Measurements from ENCODE around the gene SMURF2.

Gene SMURF2

DNA sequence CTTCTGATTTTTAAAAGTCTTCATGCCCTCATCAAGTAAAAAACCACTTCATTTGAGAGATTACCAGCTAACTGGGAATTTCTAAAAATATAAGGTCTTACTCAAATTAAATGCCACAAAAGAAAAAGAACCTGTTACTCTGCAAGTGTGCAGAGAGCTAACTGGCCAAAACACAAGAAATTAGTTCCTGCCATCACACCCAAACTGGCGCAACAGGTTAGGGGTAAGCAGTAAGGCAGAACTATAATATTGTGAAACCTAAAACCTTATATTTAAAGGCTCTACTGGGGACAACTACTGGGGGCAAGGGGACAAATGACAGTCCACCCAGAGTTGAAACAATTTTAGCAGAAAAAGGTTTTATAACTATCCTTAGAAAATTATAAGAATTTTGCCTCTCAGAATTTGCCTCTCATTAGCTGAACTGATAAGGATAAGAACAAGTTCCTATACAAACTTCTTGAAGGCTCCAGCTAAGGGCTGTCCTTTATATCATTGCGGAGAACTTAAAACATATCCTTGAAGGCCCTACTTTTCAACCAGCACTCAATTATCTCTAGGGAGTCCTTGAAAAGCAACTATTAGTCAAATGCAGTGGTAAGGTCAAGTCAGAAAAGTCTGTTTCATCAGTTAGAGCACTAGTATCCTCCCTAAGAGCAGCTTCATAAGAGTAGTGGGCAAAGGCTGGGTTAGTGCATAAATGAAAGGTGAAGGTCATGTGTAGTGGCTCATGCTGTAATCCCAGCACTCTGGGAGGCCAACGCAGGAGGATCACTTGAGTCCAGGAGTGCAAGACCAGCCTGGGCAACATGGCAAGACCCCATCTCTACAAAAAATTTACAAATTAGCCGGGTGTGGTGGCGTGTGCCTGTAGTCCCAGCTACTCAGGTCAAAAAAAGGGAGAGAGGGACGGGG, 31.5 kb downstream of the SMURF2 start:
- Mint-ChIP-seq H3K27ac (peak overlapping the region in 1 of 3 experiments; percentile 40), H3K27me3 (ENCODE audit: low read depth) (no peaks in the 10 kb centered on the region), H3K4me3 (no peak overlapping the region), H3K9me3 (no peaks in the 10 kb centered on the region), H3K36me3 (ENCODE audit: low read depth) (peaks cover 3% of the 10 kb centered on the region), H3K4me1 (peaks cover 13% of the 10 kb centered on the region)
- TF ChIP-seq, protein P1, sequence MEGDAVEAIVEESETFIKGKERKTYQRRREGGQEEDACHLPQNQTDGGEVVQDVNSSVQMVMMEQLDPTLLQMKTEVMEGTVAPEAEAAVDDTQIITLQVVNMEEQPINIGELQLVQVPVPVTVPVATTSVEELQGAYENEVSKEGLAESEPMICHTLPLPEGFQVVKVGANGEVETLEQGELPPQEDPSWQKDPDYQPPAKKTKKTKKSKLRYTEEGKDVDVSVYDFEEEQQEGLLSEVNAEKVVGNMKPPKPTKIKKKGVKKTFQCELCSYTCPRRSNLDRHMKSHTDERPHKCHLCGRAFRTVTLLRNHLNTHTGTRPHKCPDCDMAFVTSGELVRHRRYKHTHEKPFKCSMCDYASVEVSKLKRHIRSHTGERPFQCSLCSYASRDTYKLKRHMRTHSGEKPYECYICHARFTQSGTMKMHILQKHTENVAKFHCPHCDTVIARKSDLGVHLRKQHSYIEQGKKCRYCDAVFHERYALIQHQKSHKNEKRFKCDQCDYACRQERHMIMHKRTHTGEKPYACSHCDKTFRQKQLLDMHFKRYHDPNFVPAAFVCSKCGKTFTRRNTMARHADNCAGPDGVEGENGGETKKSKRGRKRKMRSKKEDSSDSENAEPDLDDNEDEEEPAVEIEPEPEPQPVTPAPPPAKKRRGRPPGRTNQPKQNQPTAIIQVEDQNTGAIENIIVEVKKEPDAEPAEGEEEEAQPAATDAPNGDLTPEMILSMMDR (IDR thresholded peaks at IDR 0.05; ENCODE audit: unreplicated experiment in 3 of 3): no peak

DNA sequence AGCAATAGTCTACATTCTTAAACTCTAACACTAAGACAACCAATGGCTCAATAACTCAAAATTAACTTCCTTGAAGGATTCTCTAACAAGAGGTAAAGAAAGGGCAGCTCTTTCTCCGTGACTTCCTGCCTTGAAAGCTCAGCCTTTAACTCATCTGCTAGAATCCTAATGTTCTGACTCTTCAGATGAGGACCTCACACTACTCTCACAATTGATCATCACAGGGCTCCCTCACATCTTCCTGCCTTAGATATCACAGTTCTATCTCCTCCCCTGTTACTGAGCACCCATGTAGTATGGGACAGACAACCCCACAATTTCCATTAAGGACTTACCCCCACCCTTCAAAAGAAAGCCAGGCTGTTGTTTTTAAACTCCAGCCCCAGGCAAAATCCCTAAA, 33.5 kb downstream of the SMURF2 start:
- H3K9me3 Mint-ChIP-seq: no peaks in the 10 kb centered on the region
- H3K36me3 Mint-ChIP-seq (ENCODE audit: low read depth): peaks cover under 1% of the 10 kb centered on the region
- H3K27me3 Mint-ChIP-seq (ENCODE audit: low read depth): no peaks in the 10 kb centered on the region
- H3K4me3 Mint-ChIP-seq: no peak overlapping the region
- TF ChIP-seq, protein P1 (IDR thresholded peaks at IDR 0.05; ENCODE audit: unreplicated experiment in 3 of 3): no peak
- no peak overlapping the region for H3K27ac Mint-ChIP-seq
- peaks cover 13% of the 10 kb centered on the region for H3K4me1 Mint-ChIP-seq

DNA sequence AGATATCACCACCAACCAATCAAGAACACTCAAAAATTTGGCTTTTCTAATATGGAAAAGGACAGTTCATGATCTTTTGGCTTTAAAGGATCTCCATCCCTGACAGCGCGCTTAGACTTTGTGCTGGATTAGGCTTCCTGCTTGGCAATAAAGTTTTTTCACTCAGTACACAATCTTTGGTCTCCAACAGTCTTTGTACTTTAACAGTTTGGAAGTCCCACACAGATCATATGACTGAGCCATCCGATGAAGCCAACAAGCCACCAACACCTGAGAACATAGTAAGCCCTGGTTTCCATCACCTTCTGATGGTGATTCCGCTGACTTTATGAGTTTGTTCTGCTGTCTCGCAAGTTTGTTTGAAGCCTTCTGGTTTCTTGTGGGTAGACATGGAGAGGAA, 34.3 kb downstream of the SMURF2 start:
- H3K27ac Mint-ChIP-seq: no peak overlapping the region
- no peaks in the 10 kb centered on the region for H3K27me3 Mint-ChIP-seq (ENCODE audit: low read depth)
- H3K9me3 Mint-ChIP-seq: no peaks in the 10 kb centered on the region
- H3K36me3 Mint-ChIP-seq (ENCODE audit: low read depth): peaks cover 4% of the 10 kb centered on the region
- TF ChIP-seq, protein P1 (IDR thresholded peaks at IDR 0.05; ENCODE audit: unreplicated experiment in 3 of 3): no peak
- H3K4me3 Mint-ChIP-seq: no peak overlapping the region
- peaks cover 17% of the 10 kb centered on the region for H3K4me1 Mint-ChIP-seq

DNA sequence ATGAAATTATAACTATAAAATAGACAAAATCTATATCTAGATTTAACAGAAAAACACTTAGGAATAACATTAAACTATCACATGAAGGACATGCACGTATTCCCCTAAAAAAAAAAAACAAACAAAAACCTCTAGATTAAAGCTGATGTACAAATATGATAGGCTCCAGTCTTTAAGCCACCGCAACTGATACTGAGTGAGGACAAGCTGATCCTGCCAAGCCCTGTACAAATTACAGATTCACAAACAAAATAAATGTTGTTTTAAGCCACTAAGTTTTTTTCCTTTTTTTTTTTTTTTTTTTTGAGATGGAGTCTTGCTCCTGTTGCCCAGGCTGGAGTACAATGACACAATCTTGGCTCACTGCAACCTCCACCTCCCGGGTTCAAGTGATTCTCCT, 35.3 kb downstream of the SMURF2 start:
- H3K9me3 Mint-ChIP-seq: no peaks in the 10 kb centered on the region
- H3K36me3 Mint-ChIP-seq (ENCODE audit: low read depth): peaks cover 4% of the 10 kb centered on the region
- H3K4me3 Mint-ChIP-seq: no peak overlapping the region
- no peaks in the 10 kb centered on the region for H3K27me3 Mint-ChIP-seq (ENCODE audit: low read depth)
- peaks cover 10% of the 10 kb centered on the region for H3K4me1 Mint-ChIP-seq
- no peak overlapping the region for H3K27ac Mint-ChIP-seq
- TF ChIP-seq, protein P1 (IDR thresholded peaks at IDR 0.05; ENCODE audit: unreplicated experiment in 3 of 3): no peak

DNA sequence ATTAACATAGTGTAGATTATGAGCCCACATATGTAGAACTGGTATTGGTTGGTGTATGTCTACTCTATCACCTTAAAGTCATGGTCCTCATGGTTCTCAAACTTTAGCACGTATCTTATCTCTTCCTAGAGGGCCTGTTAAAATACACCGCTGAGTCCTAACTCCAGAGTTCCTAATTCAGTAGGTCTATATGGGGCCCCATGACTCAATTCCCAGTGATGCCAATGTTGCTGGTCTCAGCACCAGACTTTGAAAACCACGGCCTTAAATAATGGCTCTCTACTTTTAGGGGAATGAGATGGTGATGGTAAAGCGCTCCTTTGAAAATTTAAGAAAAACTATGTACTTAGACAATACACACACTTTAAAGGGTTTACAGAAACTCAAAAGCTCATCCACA, 36.6 kb downstream of the SMURF2 start:
- H3K36me3 Mint-ChIP-seq (ENCODE audit: low read depth): peaks cover 4% of the 10 kb centered on the region
- no peaks in the 10 kb centered on the region for H3K9me3 Mint-ChIP-seq
- peaks cover 4% of the 10 kb centered on the region for H3K4me1 Mint-ChIP-seq
- H3K4me3 Mint-ChIP-seq: no peak overlapping the region
- H3K27ac Mint-ChIP-seq: no peak overlapping the region
- TF ChIP-seq, protein P1 (IDR thresholded peaks at IDR 0.05; ENCODE audit: unreplicated experiment in 3 of 3): no peak
- H3K27me3 Mint-ChIP-seq (ENCODE audit: low read depth): no peaks in the 10 kb centered on the region
